NCI-H524 treated with DMSO at 0.1 percent for 48 hours (cell line): ENCODE measurements around the gene ADARB2.

Experiments
- DNase-seq: peaks from one replicate; lab custom pipeline; 2025; lab: John Stamatoyannopoulos, UW

The ADARB2 gene

DNA sequence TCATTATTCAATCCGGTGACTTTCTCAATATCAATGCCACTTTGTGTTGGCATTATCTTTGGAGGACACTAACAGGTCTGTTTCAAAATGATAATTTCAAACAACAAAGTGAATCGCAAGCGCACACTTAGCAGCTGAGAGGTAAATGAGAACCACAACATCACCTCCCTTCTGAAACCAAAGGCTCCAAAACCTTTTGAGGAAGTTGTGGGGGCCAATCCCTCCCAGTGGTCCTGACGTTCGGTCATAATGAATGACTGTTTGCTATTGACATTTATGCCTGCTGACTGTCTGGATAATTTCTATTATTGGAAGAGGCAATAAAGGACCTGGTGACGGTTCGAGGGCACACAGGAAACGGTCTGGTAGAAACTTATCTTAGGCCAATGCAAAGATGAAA, 1.8 kb downstream of the ADARB2 start:
- DNase-seq = no peak

DNA sequence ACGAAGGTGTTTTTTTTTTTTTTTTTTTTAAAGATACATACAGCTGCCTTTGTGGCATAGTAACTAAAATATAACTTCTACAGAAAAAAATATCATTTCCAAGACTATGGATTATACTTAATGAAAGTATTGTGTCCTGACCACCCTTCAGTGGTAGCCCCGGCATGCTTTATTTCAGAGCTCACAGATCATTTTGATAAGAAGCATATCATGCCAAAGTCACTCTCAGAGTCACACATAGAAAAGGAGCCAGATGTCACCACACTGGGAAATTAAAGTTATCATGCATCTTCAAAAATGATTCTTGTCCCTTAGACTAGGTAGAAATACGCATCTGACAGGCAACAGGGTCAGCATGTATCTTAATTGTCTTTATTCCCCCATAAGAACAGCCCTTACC, 3.0 kb downstream of the ADARB2 start:
- DNase-seq = no peak

DNA sequence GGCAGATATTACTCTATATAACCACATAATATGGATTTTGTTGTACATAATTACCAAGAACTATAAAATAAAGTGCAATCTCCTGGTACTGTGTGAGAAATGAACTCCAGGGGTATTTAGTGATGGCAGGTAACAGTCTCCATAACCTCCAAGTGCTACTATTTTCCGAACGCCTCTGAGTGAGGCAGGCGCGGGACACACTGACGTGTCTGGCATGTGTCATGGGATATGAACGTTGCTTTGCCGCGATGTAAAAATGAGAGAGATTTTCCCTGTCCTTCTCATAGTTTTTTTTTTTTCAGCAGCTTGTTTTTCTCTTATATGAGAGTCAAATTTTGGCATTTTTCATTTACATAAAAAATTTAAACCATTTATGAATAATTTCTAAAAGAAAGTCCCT, 3.6 kb downstream of the ADARB2 start:
- DNase-seq = no peak

DNA sequence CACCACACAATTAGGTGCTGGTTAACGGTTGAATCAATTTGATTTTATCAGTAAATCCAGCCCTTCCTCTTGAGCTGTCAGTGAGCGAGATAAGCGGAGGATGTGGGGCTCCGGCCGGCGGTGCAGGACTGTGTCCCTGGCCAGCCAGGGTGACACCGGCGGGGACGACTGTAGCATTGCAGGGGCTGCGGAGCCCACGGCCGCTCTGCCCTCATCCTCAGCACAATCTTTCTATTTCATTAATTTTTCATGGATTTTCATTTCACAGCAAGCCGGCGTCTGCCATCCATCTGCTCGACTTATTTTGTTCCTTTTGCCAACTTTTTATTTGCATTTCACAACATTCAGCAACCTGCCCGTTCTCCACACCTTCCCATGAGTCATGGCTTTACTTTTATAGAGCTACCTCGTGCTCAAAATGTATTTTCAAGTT, 4.7 kb downstream of the ADARB2 start:
- DNase-seq = no peak

DNA sequence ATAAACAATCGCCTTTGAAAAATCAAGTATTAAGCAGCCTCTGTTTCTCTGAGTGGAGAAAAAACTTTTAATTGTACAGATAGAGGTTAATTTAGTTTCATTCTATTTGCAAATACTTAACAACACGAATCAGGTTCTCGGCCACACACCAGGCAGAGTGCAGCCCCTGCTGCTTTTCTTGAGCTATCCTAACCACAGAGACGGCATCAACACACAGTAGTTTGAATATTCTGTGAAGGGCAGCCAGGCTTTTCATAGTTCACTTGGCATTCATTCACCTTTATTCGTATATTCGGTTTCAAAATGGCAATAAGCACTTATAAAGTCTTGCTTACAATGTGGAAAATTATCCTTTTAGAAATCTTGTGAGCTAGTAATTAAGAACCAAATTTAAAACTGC, 5.7 kb downstream of the ADARB2 start:
- DNase-seq = no peak

DNA sequence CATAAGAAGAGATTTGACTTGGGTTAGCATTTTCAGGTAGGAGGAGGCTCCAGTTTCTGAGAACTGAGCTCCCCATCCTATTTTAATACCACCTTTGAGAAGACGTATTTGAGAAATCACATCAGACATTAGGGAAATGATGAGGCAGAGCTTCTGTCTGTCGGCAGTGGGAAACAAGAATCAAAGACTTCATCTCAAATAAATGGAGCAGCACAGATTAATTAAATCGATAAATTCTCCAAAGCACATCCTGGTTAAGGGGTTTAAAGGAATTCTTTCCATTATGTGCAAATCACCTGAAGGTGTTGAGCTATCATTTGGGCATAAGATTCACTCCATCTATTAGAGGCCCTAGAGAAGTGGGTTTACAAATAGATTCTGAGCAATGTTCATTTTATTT, 7.6 kb downstream of the ADARB2 start:
- no peak for DNase-seq

DNA sequence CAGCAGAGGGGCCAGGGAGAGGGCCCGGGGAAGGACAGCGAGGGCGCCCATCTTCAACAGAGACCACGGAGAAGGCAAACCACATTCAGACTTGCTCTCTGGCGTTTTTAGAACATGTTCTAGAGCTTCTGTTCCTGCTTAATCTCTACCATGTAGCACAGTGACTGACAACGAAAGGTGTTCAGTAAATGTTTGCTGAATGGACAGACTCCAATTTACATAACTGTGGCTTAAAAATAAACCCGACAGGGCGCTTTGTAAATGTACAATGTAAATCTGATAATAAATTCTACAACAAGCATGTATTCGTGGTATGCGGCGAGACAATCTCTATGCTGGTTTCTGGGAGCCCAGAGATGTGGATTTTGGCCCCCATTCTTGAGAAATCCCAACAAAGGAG, 10.5 kb downstream of the ADARB2 start:
- no peak for DNase-seq

DNA sequence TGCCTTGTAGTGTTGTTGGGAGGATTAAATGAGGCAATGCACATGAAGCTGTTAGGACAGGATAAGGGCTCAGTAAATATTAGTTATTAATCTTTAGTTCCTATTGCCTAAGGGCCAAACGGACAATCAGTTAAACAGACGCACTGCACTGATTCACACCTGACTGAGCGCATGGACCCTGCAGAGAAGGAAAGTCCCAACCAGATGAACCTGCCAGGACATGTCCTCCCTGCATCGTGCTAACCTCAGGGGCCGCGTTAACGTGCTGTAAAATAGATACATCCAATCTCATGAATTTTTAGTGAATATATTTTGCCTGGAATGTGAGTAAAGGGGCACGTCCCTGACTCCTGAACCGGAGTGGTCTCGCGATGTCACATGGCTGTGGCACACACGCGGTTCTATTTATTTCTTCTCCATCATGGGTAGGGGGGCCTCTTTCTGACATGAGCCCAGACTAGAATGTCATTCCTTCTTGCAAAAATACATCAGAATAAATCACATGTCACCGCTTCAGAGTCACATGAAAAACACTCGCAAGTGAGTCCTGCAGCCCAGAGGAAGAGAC, 12.3 kb downstream of the ADARB2 start:
- DNase-seq = no peak

DNA sequence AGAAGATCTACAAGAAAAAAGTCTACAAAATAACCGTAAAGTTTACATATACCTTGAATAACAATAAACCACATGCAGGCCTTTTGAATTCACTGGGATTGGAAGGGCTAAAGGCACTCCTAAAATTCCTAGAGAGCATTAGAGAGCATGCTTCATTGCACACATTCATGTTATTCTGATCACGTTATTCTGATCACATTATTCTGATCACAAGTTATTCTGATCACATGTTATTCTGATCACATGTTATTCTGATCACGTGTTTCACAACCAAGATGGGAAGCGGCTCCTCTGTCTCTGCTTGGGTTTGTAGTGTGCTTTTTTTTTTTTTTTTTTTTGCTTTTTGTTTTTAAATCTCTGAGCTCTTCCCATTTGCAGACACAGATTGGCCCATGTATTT, 20.5 kb downstream of the ADARB2 start:
- DNase-seq = no peak

DNA sequence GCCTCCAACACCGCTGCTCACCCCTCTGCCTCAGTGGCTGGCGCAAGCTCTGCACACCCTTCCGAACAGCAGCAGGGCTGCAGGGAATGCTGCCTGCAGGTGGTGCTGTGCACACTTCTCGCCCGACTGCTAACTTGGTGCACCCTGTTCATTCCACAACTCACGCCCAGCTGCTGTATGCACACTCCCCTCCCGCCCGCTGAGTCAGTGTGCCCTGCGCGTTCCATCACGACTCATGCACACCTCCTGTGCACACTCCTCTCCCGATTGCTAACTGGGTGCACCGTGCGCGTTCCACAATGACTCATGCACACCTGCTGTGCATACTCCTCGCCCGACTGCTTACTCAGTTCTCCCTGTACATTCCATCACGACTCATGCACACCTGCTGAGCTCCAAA, 21.5 kb downstream of the ADARB2 start:
- DNase-seq = no peak

DNA sequence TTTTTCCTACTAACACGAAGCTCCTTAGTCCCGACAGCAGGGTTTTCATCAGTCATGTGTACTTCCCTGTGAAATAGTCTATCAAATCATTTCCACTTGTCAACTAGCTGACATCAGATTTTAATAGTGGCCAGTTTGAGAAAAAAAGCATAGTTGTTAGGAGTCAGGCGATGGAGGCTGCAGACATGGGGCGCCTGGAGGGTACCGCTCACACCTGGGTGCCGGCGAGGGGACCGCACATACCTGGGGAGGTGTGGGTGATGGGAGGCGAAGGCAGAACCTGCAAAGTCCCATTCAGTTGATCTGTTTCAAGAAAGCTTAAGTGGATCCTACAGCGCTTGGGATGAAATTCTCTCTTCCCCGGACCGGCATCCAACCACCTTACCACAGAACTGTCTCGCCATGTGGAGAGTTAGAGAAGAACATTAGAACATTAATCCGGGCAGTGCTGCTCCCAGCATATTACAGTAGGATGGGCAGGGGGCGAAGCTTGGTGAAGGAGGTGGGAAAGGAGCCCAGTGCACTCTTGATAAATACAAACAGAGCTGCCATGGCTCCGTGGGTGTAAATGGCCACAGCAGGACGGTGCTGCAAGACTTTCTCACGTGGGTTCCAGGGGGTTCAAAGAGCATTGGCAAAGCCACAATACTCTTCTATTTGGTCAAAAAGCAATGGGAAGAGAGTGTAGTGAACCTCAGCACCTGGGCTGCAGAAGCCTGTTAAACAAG, 24.2 kb downstream of the ADARB2 start:
- DNase-seq = no peak

DNA sequence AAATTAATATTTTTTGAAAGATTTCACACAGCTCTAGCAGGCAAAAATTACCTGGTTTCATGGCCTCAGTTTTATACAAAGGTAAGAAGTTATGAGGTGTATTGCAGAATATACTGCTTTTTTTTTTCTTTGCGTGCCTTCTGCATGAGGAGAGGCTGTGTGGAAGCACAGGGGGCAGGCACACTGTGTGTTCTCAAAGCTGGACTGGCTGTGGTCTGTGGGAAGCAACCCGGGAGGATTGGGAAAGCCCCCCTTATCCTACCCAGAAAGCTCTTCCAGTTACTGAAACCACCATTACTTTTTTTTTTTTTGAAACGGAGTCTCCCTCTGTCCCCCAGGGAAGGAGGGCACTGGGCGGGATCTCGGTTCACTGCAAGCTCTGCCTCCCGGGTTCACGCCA, 25.0 kb downstream of the ADARB2 start:
- no peak for DNase-seq

DNA sequence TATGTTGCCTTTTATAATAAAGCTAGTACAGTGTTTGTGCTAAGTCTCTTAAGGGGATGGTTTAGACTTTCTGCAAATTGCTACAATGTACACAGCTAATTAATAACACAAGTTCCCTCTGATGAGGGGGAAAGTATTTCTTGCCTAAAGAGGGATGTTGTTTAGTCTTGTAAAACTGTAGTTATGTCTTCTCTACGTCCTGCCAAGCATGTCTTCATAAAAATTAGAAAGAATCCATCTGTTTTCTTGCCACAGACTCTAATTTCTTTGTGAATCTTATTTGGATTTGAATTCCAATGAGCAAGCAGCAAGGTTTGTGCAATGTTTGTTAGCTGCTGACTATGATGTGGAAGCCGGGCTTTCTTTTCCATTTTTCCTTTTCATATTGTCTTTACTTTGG, 28.2 kb downstream of the ADARB2 start:
- DNase-seq = no peak

DNA sequence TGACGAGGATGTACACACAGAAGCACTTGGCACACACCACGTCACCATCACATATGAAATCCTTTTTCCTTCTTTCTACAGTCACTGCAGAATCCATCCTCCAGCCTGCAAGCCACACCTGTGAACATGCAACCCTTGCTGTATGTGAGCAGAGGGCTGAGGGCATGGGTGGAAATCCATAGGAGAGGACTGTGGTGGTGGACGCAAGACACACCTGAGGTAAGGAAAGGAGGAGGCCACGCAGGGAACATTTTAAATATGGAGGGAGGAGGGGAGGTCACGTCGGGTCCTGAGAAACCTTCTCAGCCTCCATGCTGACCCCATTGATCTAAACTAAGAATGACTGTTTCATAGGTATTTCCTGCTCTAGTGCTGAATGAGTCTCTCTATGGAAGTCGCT, 28.6 kb downstream of the ADARB2 start:
- DNase-seq = no peak

DNA sequence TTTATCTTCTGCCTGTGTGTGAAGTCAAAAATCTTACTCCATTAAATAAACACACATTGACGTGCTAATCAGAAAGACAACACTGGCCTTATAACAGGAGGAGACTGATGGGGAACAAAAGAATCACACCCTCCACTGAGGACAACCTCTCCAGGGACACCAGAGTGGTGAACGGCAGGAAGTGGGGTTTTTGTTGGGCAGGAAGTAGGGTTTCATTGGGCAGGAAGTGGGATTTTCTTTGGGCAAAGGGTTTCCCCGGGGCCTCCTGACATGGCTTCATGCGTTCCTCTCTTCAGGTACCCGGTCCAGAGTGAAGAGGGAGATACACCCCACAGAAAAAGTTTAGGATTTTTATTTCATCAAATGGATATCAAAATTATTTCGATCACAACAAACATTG, 30.6 kb downstream of the ADARB2 start:
- no peak for DNase-seq

DNA sequence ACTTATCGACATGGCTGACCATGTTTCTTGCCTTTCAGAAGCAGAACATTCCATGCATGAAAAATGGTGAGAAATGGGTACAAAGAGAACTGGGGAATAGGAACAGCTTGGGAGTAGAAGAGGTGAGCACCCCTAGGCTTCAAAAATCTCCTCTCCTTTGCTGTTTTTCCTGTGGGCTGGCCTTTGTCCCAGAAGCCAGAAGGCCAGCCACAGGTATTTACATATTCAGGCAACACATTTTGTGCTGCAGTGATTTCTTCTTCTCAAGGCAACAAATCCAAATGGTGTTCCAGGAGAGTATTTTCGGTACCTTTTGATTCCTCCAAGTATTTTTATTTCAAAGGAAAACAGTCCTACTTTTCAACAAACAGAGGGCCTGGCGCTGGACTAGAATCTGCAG, 31.1 kb downstream of the ADARB2 start:
- no peak for DNase-seq

DNA sequence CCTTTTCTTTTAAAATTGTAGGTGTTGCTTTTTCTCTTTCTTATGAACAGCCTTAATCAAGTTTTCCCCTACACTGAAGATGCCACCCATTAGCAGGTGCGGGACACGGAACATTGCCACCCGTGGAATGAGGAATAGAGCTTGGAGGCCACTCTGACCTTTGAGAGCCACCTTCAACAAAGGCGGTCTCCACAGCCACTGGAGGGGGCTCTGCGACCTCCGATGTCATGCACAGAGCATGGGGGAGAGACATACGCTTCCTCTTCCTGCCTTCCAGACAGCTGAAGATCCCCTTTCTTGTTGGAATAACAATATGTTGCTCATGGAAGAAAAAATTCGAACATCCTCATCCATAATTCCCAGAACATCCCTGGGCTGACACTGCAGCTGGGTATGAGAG, 39.1 kb downstream of the ADARB2 start:
- DNase-seq = no peak

DNA sequence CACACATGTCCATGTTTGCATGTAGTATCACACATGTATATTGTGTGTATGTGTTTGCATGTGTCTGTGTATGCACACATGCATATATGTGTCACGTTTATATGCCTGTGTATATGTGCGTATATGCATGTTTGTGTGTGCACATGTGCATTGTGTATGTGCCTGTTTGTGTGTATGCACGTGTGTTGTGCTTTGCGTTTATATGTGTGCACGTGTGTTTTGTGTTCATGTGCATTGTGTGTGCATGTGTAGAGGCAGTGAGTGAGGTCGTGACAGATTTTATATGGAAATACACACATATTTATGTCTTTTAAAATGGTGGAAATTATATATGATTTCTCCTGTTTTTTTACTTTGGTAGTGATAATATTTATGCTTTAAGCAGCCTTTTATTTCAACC, 41.2 kb downstream of the ADARB2 start:
- DNase-seq = no peak

DNA sequence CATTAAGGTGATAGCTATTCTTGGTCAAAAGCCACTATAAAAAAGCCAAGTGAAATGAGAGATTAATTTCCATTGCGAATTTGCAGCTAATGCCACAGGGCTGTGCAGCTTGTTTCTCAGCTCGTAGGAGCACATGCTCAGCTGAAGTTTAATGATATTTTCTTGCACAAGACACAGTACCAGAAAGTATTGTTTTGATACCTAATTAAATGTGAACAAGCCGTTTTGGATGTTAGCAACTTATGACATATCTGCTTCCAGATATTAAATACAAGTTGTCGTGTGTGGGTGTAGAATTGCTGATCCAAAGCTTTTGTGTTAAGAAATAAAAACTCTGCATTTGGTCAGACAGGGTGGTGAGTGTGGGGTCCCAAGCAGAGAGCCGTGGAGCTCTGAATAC, 47.2 kb downstream of the ADARB2 start:
- DNase-seq = no peak

DNA sequence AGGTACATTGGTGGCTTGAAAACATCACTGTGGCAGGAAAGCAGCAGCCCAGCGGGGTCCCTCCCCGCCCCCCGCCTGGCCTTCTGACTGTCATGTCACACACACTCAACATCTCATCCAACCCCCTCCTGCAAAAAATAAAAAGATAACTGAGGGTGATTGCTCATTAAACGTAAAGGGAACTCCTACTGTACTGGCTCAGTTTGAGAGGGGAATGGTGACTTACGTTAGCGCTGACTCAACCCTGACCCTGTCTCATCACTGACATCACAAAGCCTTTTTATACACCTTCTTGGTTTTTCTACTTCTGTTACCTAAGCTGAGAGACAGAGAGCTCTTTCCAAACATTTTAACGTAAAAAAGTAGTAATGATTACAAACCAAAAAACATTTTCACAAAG, 48.8 kb downstream of the ADARB2 start:
- DNase-seq = no peak

DNA sequence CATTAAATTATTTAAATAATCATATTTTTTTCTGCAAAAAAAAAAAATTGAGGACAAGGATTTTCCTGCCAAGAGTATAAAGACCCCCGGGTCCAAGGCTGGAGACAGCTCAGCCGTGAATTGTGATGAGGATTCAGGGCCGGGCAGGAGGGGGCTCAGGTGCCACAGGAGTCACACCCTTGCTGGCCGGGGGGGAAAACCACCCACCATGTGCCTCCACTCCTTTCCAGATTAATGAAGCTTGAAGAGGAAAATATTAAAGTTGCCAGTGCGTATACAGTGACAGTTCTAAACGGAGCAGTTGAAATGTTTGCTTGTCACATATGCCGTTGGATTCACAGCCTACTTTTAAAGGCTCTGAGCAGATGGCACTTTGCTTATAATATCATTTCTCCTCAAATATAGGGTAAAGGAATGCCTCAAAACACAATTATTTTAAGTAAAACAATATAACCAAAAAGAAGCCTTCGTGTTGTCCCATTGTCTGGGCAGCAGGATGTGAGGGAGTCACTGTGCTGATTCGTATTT, 49.6 kb downstream of the ADARB2 start:
- no peak for DNase-seq

DNA sequence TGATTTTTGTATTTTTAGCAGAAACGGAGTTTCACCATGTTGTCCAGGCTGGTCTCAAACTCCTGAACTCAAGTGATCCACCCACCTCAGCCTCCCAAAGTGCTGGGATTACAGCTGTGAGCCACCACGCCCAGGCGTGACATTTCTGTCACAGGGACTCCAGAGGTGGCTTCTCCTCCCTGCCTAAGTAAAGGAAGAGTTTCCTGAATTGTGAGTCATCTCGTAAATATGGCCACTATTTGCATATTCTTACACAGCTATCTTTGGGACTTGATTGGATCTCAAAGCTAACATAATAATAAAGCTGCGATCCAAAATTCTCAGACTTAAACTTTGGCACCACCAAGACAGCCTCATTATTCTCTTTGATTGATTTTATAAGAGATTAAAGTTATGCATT, 50.1 kb downstream of the ADARB2 start:
- DNase-seq = no peak

DNA sequence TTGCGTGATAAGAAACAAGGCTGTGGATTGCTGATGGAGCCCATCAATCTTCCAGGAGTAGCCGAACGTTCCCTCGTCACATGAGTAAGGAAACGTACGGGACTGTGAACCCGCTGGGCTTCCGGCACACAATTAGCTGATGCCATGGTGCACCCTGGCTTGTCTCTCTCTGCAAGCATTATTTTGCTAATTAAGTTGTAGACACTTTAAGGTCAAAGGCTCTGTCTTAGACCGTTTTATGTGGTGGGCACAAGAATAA, 50.9 kb downstream of the ADARB2 start:
- no peak for DNase-seq
